SK-N-MC (cell line): ENCODE data around the gene FBXO36.

ENCODE experiments used
- EZH2 ChIP-seq: fragments of 200-600 bp; sonication (generic); IDR thresholded peaks from one replicate; pipeline ENCODE4 v1.6.1; 2017; ENCODE audit warnings: antibody characterized with exemption
- FOXP2 ChIP-seq: optimal IDR thresholded peaks from 2 replicates; pipeline ENCODE3; 2011; ENCODE audit warnings: mild to moderate bottlenecking, moderate library complexity; ENCODE audit not compliant: insufficient read depth; ENCODE audit errors: extremely low read length, control extremely low read depth
- POLR2AphosphoS5 ChIP-seq: IDR thresholded peaks from 2 replicates; pipeline ENCODE4 v1.6.1; 2012; ENCODE audit warnings: mild to moderate bottlenecking, low read depth, low read length, borderline replicate concordance

- TF ChIP-seq EZH2 = no peak
- no peak for TF ChIP-seq POLR2AphosphoS5
- no peak for TF ChIP-seq FOXP2
These were observed 2.2 kb upstream of the FBXO36 start for GRCh38 chr2:229920011-229920641.
